ENCODE data around the gene SYMPK.
A peak's percentile ranks its signal among the peaks of the same experiment; 100 is the strongest.
"Not testable (repeated sequence)": the region's sequence is repeated elsewhere in the genome, so short reads cannot be mapped to it uniquely, and the experiment has no call there.

Gene SYMPK

DNA sequence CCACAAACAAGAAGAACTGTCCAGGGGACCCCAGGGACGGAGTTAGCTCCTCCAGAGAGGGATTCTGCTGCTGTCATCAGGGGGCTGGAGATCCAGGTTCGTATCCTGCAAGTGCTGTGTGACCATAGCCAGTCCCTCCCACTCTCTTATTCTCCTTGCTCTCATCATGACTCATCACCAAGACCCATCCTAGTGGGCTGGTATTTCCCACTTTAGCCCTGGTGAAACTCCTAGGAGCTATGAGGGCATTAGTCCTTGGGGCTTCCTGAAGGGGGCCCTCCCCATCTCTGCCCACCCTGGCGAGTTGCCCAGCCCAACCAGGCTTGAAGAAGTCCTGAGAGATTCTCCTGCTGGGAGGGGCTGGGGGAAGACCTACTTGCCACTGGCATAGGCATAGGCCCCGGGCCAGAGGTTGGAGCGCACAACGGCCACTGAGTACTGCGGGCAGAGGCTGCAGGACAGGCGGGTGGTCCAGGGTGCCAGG is 62.8 kb downstream of the SYMPK start:
- no peak for DNase-seq

DNA sequence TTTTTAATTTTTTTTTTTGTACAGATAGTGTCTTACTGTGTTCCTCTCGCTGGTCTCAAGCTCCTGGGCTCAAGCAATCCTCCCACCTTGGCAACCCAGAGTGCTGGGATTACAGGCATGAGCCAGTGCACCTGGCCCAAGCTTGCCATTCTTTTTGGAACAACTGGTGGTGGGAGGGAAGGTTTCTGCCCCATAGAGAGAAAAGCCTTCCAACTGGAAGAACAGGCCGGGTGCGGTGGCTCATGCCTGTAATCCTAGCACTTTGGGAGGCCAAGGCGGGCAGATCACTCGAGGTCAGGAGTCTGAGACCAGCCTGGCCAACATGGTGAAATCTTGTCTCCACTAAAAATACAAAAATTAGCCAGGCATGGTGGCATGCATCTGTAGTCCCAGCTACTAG is 63.4 kb downstream of the SYMPK start:
- not testable (repeated sequence) for DNase-seq

DNA sequence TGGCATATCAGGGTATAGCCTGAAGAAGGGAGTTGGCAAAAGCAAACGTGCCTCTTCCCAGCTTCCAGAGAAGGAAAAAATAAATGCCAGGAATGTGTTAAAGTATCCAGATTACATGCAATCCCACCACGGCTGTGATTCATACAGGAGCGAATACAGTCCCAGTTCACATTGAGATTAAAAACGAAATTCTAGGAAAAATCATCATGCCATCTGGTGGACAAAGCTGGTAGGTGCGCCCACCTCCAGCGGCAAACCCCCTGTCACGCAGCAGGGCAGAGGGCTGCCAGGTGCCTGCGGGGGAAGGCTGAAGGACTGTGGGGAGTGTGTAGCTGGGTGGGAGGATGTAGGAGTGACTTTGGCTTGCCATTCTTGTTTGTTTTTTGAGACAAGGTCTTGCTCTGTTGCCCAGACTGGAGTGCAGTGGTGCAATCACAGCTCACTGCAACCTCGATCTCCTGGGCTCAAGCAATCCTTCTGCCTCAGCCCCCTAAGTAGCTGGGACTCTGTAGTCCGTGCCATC is 63.9 kb downstream of the SYMPK start:
- no peak for DNase-seq

DNA sequence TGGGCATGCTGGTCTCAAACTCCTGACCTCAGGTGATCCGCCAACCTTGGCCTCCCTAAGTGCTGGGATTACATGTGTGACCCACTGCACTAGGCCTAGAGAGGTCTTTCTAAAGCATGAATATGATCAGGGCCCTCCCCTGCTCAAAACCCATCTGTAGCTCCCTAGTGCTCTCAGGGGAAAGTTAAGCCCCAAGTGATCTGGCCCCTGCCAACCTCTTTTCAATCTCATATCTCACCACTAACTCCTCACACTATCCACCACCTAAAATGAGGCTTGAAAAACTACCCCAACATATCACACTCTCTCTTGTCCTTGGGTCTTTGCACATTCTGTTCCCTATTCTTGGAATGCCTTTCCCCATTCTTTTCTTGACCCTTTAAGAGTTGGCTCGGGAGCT is 68.3 kb downstream of the SYMPK start:
- DNase-seq, result no peak

DNA sequence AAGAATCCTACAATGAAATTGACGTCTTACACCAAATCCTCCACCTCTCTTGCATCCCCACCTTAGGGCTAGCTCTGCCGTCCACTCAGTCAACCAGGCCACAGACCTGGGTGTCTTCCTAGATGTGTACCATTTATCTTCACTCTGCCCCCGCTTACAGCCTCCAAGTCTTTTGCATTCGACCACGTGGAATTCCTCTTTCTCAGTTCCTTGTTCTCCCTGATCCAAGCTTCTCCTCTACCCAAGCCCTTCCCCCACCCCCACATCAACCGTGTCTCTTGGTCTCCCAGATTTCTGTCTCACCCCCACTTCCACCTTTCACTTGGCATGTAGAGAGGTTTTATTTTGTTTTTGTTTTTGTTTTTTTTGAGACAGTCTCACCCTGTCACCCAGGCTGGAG is 69.1 kb downstream of the SYMPK start:
- no peak for DNase-seq

DNA sequence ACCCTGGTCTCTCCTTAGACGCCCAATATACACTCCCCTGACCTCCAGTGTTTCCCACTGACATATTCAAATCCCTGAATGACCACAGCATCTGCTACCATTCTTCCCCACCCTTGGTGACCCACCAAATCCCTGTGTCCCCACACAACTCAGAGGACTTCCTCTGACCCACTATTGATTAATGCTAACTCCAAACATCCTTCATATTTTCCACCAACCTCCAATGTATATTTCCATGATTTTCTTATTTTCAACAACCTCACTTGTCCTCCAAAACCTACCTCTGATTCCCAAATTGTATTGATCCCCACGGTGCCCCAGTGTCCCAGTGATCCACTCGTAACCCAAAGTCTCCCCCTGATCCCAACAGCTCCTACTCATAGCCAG is 69.8 kb downstream of the SYMPK start:
- DNase-seq, result no peak

DNA sequence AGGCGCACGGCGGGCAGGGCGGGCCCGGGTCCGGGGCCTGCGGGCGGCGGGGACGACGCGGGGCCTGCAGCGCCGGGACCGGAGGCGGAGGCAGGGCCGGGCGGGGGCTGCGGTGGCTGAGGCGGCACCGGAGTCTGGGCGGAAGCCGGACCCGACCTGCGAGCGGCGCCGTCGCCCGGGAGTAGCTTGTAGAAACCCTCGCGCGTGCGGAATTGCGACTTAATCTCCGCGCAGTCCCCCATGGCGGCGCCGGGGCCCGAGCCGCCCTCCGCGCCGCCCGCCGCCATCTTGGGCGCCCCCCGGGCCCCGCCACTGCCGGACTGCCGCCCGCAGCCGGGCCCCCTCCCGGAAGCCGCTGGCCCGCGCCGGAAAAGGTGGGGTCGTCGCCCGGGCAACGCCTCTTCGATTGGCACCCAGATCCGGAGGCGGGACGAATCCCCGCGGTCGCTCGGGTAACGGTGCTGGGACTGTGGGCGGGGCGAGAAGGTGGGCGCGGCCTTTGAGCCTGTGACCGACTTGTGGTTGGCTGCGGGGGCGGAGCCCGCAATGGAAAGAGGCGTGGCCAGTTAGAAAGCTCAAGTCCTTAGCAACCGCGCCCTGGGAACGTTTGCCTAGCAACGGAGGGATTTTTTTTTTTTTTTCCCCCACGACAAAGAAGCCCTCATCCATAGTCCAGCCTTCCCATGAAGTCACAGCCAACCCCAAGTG is 70.3 kb downstream of the SYMPK start, which contains the start of gene DMWD:
TSS of gene DMWD (minus strand) at position 376 of the 708 bp plus-strand sequence. CDS start at position 287, 89 bp downstream.
- peak; percentile 95 for DNase-seq

DNA sequence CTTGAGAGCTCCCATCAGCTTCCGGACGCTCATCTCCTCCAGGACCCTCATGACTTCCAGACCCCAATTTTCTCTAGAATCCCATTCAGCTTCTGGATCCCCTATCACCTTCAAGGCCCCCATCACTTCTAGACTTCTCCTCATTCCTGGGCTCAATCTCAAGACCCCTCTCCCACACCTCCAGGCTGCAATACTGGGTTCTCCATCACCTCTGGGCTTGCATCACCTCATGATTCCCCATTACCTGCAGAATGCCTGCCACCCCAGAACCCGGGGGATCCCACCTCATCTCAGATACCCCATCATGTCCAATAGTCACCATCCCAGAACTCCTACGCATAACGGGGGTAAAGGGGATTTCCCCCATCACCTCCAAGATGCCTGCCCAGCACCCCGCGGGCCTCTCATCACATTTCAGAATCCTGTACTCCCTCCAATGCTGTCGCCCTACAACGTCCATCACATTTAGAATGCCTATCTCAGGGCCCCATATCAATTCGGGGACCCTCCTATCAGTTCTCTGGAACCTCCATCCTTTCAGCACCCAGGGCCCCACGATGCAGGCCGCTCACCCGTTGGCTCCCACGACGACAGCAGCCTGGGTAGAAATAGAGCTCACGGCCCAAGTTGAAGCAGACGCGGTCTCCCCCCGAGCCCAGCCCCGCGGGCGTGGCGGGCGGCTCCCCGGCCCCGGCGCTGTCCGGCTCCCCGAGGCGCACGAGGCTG is 71.0 kb downstream of the SYMPK start:
- no peak for DNase-seq

DNA sequence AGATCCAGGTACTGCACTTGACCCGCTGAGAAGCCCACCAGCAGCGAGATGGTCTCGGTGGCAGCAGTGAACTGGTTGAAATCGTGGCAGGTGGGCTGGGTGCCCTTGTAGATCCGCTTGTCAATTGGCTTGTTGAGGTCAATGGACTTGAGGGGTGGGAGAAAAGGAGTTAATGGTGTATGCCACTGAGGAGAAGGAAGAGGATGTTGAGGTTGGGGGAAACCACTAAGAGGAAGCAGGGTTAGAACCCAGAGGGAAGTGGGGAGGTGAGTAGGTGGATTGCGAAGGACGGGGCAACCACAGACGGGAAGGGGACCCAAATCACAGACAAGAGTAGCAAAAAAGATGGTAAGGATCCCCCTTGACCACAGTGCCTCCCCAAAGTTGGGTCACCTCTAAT is 72.0 kb downstream of the SYMPK start:
- DNase-seq, result no peak

DNA sequence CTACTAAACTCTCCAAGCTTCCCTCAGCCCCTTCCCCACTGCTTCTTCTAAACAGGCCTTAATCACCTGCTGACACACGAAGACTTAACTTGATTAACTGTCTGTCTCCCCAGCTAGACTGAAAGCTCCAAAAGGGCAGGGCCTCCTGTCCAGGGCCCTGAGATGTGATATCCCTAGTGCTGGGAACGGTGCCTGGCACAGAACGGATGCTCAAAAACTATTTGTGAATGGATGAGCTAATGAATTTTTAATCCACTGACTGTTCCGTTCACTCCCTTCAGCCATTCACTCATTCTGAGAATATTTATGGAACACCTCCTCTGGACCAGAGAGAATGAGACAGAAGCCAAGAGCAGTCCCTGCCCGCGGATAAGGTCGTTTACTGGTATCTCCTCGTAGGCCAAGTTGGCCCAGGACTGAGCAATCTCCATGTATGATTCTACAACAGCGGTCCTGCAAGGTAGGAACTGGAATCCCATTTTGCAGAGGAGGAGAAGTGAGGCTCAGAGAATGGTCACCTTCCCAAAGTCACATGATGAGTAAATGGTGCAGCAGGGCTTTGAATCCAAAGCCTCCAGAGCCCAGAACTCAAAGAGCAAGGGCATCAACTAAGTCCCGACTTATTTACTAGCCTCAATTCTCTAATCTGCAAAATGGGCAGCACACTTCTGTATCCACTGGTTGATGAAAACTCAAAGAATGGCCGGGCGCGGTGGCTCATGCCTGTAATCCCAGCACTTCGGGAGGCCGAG is 73.7 kb downstream of the SYMPK start:
- no peak for DNase-seq

DNA sequence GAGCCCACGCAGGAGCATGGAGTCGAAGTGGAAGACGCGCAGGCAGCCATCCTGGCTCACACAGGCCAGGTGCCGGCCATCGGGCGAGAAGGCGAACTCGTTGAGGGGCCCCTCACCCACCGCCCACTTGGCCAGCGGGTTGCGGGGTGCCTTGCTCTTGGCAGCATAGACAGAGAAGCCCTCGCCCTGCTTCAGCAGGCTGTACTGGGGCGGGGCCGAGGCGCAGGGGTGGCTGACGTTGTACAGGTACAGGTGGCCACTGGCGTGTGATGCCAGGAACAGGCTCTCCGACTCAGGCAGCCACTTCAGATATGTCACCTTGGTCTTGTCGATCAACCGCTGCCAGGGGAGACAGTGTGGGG is 76.4 kb downstream of the SYMPK start:
- DNase-seq, result no peak

DNA sequence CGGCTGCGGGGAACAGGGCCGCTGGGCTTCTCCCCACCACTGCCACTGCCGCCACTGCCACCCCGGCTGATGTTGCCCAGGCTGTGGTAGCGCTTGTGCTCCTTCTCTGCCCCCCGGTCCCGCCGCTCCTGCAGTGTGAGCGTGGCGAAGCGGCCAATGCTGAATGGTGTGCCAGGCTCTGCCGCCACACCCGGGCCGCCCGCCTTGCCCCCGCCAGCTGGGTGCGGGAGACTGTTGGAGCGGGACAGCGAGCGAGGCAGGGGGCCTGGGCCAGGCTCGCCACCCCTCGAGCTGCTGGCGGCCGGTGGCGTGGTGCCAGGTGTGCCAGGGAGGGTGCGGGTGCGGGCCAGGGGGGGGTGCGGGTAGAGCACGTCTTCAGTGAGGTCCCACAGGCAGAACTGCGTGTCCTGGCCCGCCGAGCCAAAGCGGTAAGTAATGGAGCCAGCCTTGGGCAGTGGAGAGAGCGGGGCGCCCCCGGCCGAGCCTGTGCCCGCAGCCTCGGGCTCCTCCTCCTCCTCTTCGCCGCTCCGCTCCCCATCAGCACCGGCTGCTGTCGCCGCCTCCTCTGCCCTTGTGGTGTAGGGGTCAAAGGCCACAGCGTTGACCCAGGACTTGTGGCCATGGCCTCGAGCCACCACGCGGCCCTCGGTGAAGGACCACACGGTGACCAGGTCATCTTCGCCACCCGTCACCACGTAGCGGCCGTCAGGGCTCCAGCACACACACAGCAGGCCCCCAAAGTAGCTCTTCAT is 77.0 kb downstream of the SYMPK start:
- DNase-seq, result no peak

DNA sequence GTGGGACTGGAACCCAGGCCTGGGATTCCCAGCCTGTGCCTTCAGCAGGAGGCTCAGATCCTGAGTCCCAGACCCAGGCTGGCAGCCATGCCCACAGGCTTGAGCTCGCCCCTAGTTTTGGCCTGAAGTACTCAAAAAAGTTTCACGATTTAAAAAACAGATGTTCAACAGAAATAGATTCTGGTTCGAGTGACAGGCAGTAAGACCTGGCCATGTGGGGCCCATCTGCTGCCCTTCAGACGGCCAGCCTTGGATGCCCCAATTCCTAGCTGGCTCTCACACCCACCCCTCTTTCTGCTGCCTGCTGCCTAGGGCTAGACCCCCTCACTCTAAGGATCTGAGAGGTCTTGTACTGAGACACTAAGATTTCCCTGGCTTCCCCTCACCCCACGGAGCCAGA is 77.8 kb downstream of the SYMPK start:
- no peak for DNase-seq

DNA sequence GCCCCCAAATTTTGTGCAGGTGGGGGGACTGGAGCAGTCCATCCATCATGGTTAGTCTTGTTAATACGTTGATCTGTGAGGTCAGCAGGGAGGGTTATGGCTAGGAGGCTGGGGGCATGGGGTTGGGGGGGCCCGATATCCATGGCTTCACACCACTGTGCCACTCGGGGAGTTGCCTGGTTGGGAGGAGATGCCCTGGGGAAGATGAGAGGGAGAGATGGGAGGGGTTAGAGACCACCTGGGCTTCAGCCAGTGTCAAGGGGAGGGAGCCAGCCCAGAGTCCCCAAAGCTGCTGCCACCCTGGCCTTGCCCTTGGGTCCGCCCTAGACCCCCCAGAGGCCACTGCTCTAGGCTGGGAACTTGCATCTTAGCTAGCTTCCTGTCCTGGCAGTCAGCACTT is 78.9 kb downstream of the SYMPK start:
- DNase-seq, result no peak

DNA sequence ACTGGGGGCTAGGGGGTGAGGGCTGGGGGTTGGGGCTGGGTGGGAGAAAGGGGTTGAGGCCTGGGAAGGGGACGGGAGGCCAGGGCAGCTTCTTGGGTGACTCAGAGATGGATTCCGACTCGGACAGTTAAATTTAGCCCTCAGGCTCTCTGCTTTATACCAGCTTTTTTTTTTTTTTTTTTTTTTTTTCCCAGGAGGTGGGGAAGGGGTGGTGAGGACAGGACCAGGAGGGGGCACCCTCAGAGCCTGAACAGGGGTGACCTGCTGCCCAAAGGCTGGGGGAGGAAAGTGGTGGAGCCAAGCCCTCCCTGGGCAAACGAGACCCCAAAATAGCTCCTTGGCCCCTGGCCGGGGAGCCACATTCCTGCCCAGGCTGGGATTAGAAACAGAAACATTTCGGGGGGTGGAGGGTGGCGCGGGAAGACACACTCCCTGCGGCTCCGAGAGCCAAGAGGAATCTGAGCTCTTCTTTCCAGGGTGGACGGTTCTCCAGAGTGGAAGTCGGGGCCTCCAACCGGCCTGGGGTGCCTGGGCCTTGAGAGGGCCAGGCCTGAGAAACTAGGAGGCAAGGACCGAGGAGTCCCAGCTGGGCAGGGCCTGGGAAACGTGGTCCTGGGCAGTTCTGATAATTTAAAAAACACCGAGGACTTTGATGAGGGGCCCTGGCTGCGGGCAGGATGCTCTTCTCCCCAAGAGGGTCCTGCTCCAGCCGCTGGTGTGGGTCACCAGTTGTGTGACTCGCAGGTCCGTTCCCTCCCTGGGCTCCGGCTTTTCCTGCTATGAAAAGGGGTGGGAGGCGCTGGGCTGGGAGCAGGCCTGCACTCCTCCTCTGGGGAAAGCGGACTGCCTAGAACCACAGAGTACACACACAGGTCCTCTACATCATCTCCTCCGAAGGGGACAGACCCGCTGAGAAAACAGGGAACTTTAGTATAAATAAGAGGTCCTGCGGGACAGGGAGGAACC is 79.8 kb downstream of the SYMPK start:
- no peak for DNase-seq

DNA sequence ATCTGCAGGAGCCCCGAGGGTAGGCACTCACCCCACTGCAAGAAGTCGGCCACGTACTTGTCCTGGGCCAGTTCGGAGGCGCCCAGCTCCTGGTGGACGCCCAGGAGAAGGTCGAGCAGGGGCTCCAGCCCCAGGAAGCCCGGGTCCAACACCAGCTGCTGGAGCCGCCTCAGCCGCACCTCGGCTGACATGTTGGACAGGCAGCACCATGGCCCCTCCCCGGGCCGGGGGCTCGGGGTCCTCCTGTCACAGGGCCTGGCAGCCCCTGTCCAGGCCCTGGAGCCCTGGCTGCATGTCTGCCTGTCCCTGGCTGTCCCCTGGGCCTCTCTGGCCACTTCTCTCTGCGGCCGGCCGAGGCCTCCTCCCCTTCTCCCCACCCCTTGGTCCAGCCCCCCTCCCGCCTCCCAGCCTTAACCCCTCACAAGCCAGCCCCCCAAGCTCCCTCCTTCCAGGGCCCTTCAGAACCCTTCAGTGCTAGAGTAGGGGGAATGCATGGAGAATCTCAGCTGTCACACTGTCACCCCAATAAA is 80.7 kb downstream of the SYMPK start, which contains the start of gene DMPK:
TSS of gene DMPK (minus strand) at position 329 of the 530 bp plus-strand sequence. CDS start at position 191, 138 bp downstream.
- DNase-seq, result no peak

DNA sequence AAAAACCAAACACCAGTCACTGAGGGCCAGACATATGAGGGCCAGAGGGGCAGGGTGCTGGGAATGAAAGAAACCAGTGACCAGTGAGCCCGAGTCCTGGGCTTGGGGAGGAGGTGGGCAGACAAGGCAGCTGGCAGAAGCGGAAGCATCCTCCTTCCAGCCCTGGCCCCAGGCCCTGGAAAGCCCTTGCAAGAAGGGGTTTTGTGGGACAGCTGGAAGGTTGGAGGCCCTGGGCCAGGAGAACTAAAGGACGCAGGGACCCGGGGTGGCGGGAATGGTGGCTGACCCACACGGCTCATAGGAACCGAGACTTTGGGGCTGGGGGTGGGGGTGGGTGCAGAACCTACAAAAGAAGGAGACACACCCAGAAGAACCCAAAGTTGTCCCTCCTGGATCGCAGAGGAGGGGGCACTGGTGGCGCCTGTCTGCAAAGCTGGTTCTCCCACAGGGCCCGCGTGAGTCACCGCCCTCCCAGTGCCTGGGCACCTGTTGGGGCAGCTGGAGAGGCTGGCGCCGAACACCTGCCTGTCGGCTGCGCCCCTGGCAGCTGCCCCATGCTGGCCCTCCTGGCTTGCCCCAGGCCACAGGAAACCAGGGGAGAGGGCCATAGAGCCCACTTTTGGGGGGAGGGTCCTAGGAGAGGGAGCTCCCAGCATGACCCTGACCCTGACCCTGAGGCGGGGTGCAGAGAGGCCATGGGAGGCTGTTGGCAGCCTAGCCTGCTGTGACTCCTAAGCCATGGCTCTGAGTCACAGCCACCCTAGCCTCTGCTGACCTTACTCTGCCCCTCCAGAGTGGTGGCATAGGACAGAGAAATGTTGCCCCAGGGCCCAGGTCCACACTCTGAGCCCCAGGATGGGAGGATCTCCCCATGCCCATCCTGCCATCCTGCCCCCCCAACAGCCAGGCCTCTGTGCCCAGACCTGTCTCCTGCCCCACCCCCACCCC is 81.5 kb downstream of the SYMPK start:
- peak; percentile 5 for DNase-seq

DNA sequence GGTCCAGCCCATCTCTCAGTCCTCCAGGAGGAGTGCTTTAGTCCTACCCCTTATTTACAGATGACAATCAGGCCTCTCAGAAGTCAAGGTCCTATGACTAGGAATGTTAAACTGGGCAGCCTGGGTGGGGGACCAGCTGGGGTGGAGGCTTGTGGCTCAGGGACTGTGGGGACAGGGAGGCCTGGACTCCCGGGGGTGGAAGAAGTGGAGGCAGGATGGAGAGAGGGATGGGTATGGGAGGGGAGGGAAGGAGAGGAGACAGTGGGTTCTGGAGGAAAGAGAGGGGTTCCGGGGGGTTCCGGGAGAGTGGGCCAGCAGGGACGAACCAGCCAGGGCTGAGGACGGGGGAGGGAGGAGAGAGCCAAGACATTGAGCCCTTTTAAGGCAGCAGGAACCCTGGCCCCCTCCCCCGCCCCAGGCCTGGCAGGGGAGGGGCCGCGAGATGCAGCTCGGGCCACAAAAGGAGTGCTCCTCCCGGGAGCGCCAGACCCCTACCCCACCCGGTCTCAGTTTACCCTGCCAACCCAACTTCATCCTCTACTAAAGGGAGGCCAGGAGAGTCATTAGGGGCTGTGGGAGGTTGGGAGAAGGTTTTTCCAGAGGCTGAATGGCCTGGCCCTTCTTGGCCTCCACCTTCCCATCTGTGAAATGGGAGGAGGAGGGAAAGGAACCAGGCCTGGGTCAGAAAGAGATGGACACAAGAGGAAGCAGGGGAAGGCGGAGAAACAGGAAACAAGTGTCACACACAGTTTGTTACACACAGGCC is 82.3 kb downstream of the SYMPK start:
- no peak for DNase-seq

DNA sequence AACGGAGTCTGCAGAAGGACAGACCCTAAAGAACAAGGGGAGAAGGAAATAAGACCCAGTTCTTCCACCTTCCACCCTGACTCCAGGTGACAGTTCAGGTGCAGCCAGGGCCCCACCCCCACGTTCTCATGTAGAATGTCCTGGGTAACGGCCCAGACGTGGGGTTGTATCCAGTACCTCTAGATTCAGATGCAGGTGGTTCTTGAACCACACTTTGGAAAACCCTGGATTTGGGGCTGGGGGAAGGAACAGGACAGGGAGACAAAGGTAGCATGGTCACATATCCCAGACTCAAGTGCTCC is 82.8 kb downstream of the SYMPK start:
- DNase-seq, result no peak

Measured in NCI-H1417 treated with DMSO at 0.1 percent for 48 hours (cell line).